ENCODE data around the gene NAALADL2. TPM values are rescaled to one million over a fixed set of nuclear protein-coding genes. Genes with fewer than 3 reads are reported as not detected.

The NAALADL2 gene
- polyA plus RNA-seq, 2 of the 4 experiments (the other 2 are of a cell fraction) = 0.09 to 0.28 TPM

GRCh38 chr3:174884776-174885568 lies 25.8 kb downstream of the NAALADL2 start:
- ATAC-seq = no peak
- FAIRE-seq = no peak
- POLR2A ChIA-PET = no interaction called here
- Histone ChIP-seq H3K27ac (no peak overlapping the region), H3K4me2 (no peak overlapping the region), H3K9me3 (no peaks in the 10 kb centered on the region), H3K4me3 (no peak overlapping the region), H3K4me1 (no peaks in the 10 kb centered on the region)
- no peak for DNase-seq (ENCODE audit: low read depth in 1 of 2, low spot score in 1 of 2)
- 58% methylated on average over 7 of the region's 7 CpGs for WGBS (ENCODE audit: missing lambda C conversion rate)
- CTCF ChIA-PET = no interaction called here
- no peak for TF ChIP-seq SMC3 (IDR thresholded peaks at IDR 0.05)
- TF ChIP-seq HDAC2 (IDR thresholded peaks at IDR 0.05) = no peak
- no peak for TF ChIP-seq ZFP36 (IDR thresholded peaks at IDR 0.05; ENCODE audit: borderline replicate concordance, partially characterized antibody)
- TF ChIP-seq REST (IDR thresholded peaks at IDR 0.05) = no peak
- peak; percentile 62 for TF ChIP-seq MAFK (IDR thresholded peaks at IDR 0.05; ENCODE audit: partially characterized antibody)

GRCh38 chr3:174891524-174892203 lies 32.5 kb downstream of the NAALADL2 start:
- CTCF ChIA-PET = no interaction called here
- POLR2A ChIA-PET = no interaction called here
- peak overlapping the region in 1 of 2 experiments; percentile 68; a peak in 2 of 6 replicates for H3K27ac ChIP-seq
- H3K4me2 ChIP-seq = peak overlapping the region; percentile 63
- FAIRE-seq = no peak
- peaks cover 8% of the 10 kb centered on the region; the same call in 2 of the 3 replicates for H3K4me1 ChIP-seq
- TF ChIP-seq HEYL (CRISPR knock-in tag; IDR thresholded peaks at IDR 0.05) = no peak
- TF ChIP-seq ESRRA (IDR thresholded peaks at IDR 0.05; ENCODE audit: borderline replicate concordance, low read length) = no peak
- TF ChIP-seq FOSL2 (IDR thresholded peaks at IDR 0.05) = no peak
- peak; percentile 32 for TF ChIP-seq FOSL2 (CRISPR knock-in tag; IDR thresholded peaks at IDR 0.05)
- peak in 1 of 2 experiments; percentile 22; a peak in 2 of 5 replicates for TF ChIP-seq RAD21 (conservative IDR thresholded peaks at IDR 0.05 in 1 of 2, IDR thresholded peaks at IDR 0.05 in 1 of 2)
- no peak for TF ChIP-seq GATA3 (IDR thresholded peaks at IDR 0.05; ENCODE audit: borderline replicate concordance)
- no peaks in the 10 kb centered on the region for H3K9me3 ChIP-seq
- WGBS (ENCODE audit: missing lambda C conversion rate) = 57% methylated on average over 4 of the region's 6 CpGs
- no peak overlapping the region for H3K4me3 ChIP-seq
- peak in 1 of 2 experiments; percentile 29 for DNase-seq (ENCODE audit: low read depth in 1 of 2, low spot score in 1 of 2)
- peak; percentile 73 to 75; a peak in 4 of 6 replicates for ATAC-seq

- TF ChIP-seq RARB (CRISPR knock-in tag; IDR thresholded peaks at IDR 0.05) (no peak), KDM5A (IDR thresholded peaks at IDR 0.05) (no peak)
- no peak for DNase-seq (ENCODE audit: low read depth in 1 of 2, low spot score in 1 of 2)
- Histone ChIP-seq H3K9me3 (no peaks in the 10 kb centered on the region), H3K27ac (no peak overlapping the region), H3K4me1 (no peaks in the 10 kb centered on the region), H3K4me3 (no peak overlapping the region), H3K4me2 (no peak overlapping the region)
- POLR2A ChIA-PET = no interaction called here
- no peak for FAIRE-seq
- no peak for ATAC-seq
- CTCF ChIA-PET = no interaction called here
These were observed 47.9 kb downstream of the NAALADL2 start for GRCh38 chr3:174907027-174907426.

- H3K4me2 ChIP-seq = no peak overlapping the region
- TF ChIP-seq JUNB (IDR thresholded peaks at IDR 0.05) (no peak), RNF2 (IDR thresholded peaks at IDR 0.05; ENCODE audit: borderline replicate concordance, low read depth) (no peak), FOSB (CRISPR knock-in tag; IDR thresholded peaks at IDR 0.05) (no peak), ELK1 (IDR thresholded peaks at IDR 0.05; ENCODE audit: low read depth, low read length) (no peak), RCOR1 (IDR thresholded peaks at IDR 0.05; ENCODE audit: low read depth, low read length) (no peak), TFCP2L1 (CRISPR knock-in tag; IDR thresholded peaks at IDR 0.05) (no peak), ZFP36 (IDR thresholded peaks at IDR 0.05; ENCODE audit: borderline replicate concordance, partially characterized antibody) (no peak), ATOH8 (CRISPR knock-in tag; IDR thresholded peaks at IDR 0.05; ENCODE audit: low read depth) (no peak), FOSL2 (IDR thresholded peaks at IDR 0.05) (no peak), FOSL2 (CRISPR knock-in tag; IDR thresholded peaks at IDR 0.05) (no peak), SREBF2 (IDR thresholded peaks at IDR 0.05) (no peak)
- no peak overlapping the region for H3K27ac ChIP-seq
- DNase-seq (ENCODE audit: low read depth in 1 of 2, low spot score in 1 of 2) = no peak
- no peak for ATAC-seq
- no peak for FAIRE-seq
- WGBS (ENCODE audit: missing lambda C conversion rate) = 44% methylated on average over 4 of the region's 4 CpGs
- ChIA-PET CTCF (interaction anchor here (0.5 kb wide), 1 partner anchor 1907 kb away, joined by 3 read pairs; no protein-coding TSS in a partner anchor), POLR2A (no interaction called here)
- no peak overlapping the region for H3K4me3 ChIP-seq
- no peaks in the 10 kb centered on the region for H3K9me3 ChIP-seq
- H3K4me1 ChIP-seq = no peaks in the 10 kb centered on the region
These were observed 48.7 kb downstream of the NAALADL2 start for GRCh38 chr3:174907628-174908407.

Data from A549 (cell line).